CD4-positive, alpha-beta T cell treated with Interleukin-15 for 1 hour (primary cell): ENCODE data around the gene AGXT.
"Not testable (repeated sequence)": the region's sequence is repeated elsewhere in the genome, so short reads cannot be mapped to it uniquely, and the experiment has no call there.

Source experiments
- DNase-seq: peaks from one replicate; pipeline ENCODE4 v3.0.0-alpha.2; 2020

Gene AGXT

DNA sequence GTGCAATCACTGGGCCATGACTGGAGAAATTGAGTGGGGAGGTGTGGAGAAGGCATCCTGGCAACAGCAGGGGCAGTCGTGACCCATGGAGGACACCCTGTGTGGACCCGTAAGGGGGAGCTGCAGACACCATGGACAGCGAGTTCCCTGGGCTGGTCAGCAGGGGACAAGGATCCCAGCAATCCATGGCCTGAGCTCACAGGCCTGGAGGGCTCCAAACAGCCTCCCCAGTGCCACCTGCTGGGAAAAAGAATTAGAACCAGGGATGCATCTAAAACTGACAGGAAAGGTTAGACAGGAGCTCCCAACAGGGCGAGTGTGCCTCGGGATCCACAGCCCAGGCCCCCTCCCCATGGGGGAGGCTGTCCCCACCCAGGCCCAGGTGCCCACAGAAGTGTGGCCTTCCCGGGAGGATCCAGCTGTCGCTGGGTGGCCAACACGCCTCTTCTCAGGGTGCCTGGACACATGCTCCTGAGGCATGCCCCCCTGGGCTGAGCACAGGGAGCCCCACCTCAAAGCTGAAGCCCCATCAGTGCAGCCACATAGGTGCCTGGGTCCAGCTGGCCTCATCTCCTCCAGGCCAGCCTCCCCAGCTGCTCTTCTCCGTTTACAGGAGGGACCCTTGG lies 28.1 kb upstream of the AGXT start:
- no peak for DNase-seq

- DNase-seq, result not testable (repeated sequence)
These were observed 22.3 kb upstream of the AGXT start for GRCh38 chr2:240846309-240846708.

DNA sequence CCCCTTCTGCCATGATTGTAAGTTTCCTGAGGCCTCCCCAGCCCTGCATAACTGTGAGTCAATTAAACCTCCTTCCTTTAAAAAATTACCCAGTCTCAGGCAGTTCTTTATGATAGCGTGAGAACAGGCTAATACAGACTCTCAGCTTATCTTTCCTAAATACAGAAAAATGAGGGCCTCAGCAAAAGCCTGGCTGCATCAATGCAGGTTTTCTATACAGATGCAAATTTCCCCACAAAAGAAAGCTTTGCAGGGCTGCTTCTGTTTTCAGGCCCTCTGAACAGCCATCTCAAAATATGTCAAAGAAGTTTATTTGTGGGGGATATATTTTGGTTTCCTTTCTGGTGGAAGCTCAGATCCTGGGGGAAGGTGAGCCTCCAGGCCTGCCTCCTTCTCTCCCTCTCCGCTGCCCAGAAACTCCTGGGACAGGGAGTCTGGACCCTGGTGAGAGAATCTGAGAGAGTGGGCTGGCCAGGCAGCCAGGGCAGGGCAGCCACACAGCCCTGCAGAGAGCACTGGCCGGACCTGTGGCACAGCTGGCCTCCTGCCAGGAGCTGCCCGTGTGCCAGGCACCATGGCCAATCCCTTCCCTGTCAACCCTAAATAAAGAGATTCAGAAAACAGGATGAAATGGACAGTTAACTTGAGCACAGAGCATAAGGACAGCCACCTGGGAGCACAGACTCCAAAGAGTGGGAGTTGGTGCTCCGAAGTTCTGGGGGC lies 21.6 kb upstream of the AGXT start:
- no peak for DNase-seq

- no peak for DNase-seq
These were observed 20.8 kb upstream of the AGXT start for GRCh38 chr2:240847817-240848216.

DNA sequence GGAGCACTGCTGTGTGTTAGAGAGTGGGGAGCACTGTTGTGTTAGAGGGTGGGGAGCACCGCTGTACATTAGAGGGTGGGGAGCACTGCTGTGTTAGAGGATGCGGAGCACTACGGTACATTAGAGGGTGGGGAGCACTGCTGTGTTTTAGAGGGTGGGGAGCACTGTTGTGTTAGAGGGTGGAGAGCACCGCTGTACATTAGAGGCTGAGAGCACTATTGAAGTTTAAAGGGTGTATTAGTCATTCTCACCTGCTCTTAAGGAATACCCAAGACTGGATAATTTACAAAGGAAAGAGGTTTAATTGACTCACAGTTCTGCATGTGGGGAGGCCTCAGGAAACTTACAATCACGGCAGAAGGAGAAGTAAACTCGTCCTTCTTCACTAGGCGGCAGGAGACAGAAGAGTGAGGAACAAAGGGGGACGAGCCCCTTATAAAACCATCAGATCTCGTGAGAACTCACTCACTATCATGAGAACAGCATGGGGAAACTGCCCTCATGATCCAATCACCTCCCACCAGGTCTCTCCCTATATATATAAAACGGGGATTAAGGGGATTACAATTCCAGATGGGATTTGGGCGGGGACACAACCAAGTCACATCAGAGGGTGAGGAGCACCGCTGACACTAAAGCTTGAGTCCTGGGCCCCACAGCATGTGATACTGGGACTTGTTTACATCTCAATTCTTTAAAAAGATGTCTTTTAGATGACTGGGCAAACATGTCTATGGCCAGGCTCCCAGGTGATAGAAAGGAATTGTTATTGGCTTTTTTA lies 19.5 kb upstream of the AGXT start:
- DNase-seq, result no peak

DNA sequence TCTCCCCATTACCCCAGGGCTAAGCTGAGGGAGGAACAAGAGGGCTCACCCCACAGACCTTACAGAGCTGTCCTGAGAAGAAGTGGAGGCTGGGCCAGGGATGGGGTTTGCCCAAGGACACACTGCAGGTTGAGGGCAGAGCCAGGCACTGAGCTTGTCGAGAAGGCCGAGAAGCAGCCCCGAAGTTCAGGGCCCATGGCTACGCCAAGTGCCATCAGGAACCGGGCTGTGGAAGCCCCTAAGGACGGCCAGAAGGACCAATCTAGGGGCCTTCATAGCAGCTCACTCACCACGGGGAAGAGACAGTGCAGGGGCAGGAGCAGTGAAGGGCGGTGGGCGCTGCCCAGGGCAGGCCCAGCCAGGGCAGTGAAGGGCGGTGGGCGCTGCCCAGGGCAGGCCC lies 18.6 kb upstream of the AGXT start:
- no peak for DNase-seq

DNA sequence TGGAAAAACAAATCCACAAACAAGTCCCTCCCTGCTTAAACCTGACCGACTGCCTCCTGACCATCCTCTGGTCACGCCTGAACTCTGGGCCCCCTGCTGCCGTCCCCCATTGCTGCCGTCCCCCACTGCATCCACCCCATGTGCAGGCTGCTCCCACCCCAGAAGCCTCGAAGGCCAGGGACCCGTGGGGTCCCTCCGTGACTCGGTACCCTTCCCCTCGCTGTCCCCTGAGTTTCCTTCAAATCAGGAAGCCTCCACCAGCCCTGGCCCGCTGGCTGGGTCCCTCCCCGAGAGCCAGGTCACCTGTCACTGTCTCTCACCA lies 17.9 kb upstream of the AGXT start:
- DNase-seq, result no peak

DNA sequence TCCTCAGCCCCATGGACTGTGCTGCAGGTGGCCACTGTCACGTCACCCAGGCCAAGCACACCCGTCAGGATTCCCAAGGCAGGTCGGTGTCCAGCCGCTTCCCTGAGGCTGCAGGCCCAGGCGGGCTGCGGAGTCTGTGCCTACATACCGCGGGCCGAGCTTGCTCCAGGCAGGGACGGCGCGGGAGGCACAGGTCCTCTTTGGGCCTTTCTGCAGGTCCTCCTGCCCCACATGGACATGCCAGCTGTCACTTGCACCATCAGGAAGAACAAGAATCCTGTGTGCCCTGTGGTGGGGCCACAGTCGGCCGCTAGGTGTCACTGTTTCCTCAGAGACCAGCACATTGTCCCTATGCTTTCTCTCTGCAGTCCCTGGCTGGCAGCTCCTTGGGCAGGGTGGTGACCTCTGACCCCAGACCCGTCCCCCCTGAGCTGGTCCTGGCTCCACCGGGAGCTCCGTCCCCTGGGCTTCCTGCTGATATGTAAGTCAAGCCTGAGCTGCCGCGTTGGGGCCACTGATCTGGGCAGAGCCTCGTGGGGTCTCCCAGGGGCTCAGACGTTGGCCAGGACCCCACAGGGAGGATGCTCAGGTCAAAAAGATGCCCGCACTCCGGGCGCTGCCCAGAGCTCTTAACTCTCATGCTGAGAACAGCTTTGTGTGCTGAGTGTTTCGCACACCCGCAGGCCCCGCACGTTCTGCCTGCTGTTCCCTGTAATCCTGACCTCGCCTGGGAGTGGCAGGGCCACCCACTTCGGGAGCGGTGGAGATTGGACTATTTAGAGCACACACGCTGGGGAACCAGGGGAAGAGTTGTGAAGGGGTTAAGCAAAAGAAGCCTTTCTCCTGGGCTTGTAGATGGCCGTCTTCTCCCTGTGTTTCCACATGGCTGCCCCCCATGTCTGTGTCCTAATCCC lies 17.3 kb upstream of the AGXT start:
- peak; percentile 73 for DNase-seq

DNA sequence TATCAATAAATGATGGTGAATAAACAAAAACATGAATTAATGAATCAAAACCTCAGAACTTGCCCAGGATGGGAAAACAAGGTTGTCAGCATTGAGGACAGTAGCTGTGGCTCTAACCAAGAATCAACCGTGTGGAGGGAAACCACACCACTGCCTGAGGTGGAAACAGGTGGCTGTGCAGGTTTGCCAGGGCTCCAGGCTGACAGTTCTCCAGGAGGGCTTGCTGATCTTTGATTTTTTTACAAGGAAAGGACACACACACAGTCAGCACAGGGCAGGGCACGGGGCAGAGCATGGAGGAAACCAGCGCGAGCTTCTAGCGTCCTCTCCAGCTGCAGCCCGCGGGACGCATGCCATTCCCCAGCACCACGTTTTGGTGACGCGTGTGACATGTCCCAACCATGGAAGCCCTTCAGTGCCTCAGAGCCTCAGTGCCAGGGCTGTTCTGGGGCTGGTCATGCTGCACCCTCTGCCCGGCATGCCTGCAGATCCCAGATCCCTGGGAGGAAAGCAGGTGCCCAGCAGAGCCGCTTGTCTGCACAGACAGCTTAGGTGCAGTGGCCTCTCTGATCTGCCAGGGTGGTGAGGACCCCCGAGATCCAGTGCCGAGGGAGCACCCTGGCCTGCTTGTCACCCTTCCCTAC lies 15.8 kb upstream of the AGXT start:
- DNase-seq, result no peak

GRCh38 chr2:240855670-240856069 lies 13.0 kb upstream of the AGXT start:
- DNase-seq, result no peak

DNA sequence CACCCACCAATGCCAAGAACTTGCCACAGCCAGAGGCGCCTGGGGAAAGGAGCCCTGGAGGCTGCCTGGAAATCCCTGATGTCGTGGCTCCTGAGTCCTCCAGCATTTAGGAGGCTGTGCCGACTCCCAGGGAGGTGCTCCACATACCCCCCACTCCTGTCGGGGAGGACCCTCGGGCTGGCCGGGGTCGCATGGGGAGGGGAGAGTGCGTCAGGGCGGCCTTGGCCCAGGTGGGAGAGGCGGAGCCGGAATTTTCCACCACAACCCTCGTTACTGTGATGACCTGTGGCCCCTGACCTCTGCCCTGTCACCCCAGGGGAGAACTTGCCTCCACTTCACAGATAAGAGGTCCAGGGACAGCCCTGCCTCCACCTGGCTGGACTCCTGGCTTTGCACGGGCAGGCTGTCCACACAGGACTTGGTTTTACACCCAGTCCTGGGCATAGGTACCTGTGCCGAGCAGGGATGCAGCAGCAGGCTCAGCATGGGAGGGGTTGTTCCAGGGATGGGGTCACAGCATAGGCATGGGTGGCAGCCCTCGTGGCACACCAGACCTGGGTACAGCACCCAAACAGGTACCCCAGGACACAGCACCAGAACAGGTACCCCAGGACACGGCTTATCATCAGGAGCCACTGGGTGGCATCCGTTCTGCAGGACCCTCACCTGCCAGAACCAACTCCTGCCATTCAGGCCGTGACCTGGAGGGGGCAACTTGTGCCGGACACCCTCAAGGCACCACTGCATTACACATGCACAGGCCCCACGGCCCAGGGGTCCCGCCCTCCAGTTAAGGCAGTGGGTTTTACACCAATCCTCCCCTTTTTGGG lies 12.3 kb upstream of the AGXT start:
- DNase-seq, result no peak

DNA sequence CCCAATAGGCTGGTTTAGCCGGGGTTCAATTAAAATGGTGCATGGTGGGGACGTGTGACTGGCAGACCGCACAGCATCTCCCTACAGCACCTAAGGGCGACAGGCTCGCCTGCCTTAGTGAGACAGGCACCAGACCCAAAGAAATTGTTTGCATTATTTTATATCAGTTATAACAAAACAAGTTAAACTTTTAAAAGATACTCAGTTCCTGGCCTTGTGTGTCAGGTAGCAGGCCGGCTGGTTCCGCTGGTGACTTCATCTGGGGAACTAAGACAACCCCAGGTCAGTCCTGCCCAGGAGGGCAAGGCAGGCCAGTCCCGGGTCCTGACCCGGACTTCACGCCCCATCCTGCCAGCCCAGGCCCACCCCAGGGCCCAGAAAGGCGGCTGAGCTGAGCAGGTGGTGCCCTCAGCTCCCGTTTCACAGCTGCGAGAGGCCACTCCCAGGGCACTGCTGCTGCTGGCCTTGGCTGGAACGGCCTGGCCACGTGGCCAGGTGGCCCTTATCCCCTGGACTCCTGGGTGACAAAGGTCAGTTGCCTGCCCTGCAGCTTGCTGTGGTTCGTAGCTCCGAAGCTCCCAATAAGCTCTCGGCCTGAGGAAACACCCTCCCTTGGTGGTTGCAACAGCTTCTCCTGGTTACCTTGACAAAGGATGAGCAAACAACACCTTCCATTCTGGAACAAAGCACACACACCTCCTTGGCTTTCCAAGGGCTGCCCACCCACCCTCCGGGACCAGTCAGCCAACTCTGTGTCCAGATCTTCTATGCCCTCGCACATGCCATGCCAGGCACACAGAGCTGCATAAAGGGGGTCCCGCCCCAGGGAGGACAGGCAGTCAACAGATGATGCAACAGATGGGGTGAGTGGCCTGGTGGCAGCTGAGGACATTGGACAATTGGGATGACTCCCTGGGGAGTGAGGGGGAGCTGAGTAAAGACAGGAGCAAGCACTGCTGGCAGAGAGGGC lies 11.3 kb upstream of the AGXT start:
- no peak for DNase-seq

DNA sequence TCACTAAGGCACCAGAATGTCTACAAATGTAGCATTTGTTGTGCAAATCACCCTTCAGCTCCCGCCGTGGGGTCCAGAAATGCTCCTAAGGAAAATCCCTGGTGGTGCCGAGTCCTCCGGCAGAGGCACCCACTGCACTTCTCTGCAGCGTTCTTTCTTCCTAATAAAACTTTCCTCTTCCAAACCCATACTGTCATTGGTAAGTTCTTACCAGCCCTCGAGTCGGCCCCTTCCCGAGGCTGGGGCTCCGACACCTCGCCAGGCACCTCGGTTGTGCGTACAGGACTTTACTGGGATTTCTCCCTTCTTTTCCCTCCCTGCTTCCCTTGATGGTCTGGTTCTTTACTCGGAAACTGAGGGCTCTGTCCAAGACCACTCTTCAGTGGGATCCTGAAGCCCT lies 10.3 kb upstream of the AGXT start:
- DNase-seq, result no peak

- no peak for DNase-seq
These were observed 9.8 kb upstream of the AGXT start for GRCh38 chr2:240858871-240859270.

DNA sequence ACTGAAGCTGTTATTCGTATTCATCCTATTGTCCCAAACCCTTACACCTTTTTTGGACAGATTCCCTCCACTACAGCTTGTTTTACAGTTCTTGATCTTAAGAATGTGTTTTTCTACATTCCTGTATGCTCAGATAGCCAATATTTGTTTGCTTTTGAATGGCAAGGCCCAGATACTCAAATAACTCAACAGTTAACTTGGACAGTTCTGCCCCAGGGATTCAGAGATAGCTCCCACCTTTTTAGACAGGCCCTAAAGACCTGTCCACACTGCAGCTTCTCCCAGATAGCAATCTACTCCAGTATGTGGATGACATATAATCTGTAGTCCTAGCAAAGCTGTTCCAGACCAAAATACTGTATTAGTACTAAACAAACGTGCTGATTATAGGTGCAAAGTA lies 7.1 kb upstream of the AGXT start:
- no peak for DNase-seq

- no peak for DNase-seq
These were observed 4.1 kb upstream of the AGXT start for GRCh38 chr2:240864475-240864874.

GRCh38 chr2:240865391-240865790 lies 3.2 kb upstream of the AGXT start:
- no peak for DNase-seq

GRCh38 chr2:240869109-240869955 lies 708 bp downstream of the AGXT start:
- DNase-seq, result no peak
